Fibroblast of lung (primary cell): ENCODE measurements around the gene RIPPLY2. TPM values are rescaled to one million over a fixed set of nuclear protein-coding genes. Genes with fewer than 3 reads are reported as not detected.

ENCODE experiments used
- DNase-seq, 2 donors: peaks; one replicate each; pipeline versions ENCODE4 v3.0.0 to v3.0.0-alpha.2; 2010; ENCODE audit warnings: low read depth in 2 of 2
- H2AFZ ChIP-seq: 2 replicates; pipeline ENCODE4 v1.5.1; 2012; ENCODE audit warnings: low read length, control low read depth, inconsistent platforms
- H3K27ac ChIP-seq: 2 replicates; pipeline ENCODE4 v1.5.1; 2011; ENCODE audit warnings: low read length, control low read depth; ENCODE audit not compliant: insufficient read depth
- H3K27me3 ChIP-seq: 2 replicates; pipeline ENCODE4 v1.5.1; 2011; ENCODE audit warnings: mild to moderate bottlenecking, low read length; ENCODE audit not compliant: control insufficient read depth, insufficient read depth
- H3K36me3 ChIP-seq: 2 replicates; pipeline ENCODE4 v1.5.1; 2011; ENCODE audit warnings: low read length; ENCODE audit not compliant: control insufficient read depth, insufficient read depth
- H3K4me1 ChIP-seq: 2 replicates; pipeline ENCODE4 v1.5.1; 2011; ENCODE audit warnings: low read length; ENCODE audit not compliant: control insufficient read depth, insufficient read depth; ENCODE audit errors: extremely low read depth
- H3K4me2 ChIP-seq: 2 replicates; pipeline ENCODE4 v1.5.1; 2011; ENCODE audit warnings: low read length, control low read depth; ENCODE audit not compliant: insufficient read depth; ENCODE audit errors: extremely low read depth
- H3K4me3 ChIP-seq, 4 experiments: fragments of 200-600 bp in 1 of 4; sonication (generic) in 1 of 4; replicated peaks in 1 of 4; 2 replicates each; pipeline ENCODE4 v1.5.1; 2011 to 2016; ENCODE audit warnings: low read length in 4 of 4, low read depth in 3 of 4, mild to moderate bottlenecking in 3 of 4, control low read depth in 2 of 4, inconsistent platforms in 1 of 4, mixed read lengths in 1 of 4; ENCODE audit not compliant: insufficient read depth in 1 of 4; ENCODE audit errors: control extremely low read depth in 1 of 4
- H3K79me2 ChIP-seq: 2 replicates; pipeline ENCODE4 v1.5.1; 2012; ENCODE audit warnings: mild to moderate bottlenecking, low read length, inconsistent platforms; ENCODE audit not compliant: control insufficient read depth, insufficient read depth
- H3K9ac ChIP-seq: 2 replicates; pipeline ENCODE4 v1.5.1; 2011; ENCODE audit warnings: mild to moderate bottlenecking, low read length, control low read depth; ENCODE audit not compliant: insufficient read depth
- H3K9me3 ChIP-seq: 2 replicates; pipeline ENCODE4 v1.5.1; 2012; ENCODE audit warnings: low read depth, low read length; ENCODE audit not compliant: control insufficient read depth, insufficient read depth
- H4K20me1 ChIP-seq: 2 replicates; pipeline ENCODE4 v1.5.1; 2011; ENCODE audit warnings: low read length; ENCODE audit not compliant: control insufficient read depth, insufficient read depth; ENCODE audit errors: extremely low read depth
- EZH2 ChIP-seq: IDR thresholded peaks from 2 replicates; pipeline ENCODE4 v1.5.1; 2012; ENCODE audit warnings: low read length, control low read depth, mild to moderate bottlenecking; ENCODE audit errors: missing control alignments
- polyA plus RNA-seq, 2 donors: library from polyadenylated mRNA; depleted of rRNA in 1 of 2; stranded (reverse) in 1 of 2; unstranded in 1 of 2; fragments of >200 nt; gene quantifications; 2 replicates each; pipeline ENCODE4 v1.2.1, GENCODE V29; 2011 to 2012; ENCODE audit warnings: missing spikeins in 1 of 2
- total RNA-seq: library from RNA; depleted of rRNA; stranded (reverse); fragments of >200 nt; gene quantifications from 2 replicates; pipeline ENCODE4 v1.2.1, GENCODE V29; 2014
- TF ChIP-seq, protein P1 (sequence below), 2 donors: IDR thresholded peaks in 1 of 2; conservative IDR thresholded peaks in 1 of 2; 1 replicate in 1 of 2; 2 replicates in 1 of 2; pipeline ENCODE4 v1.5.1; 2011 to 2012; ENCODE audit warnings: low read length in 2 of 2, control low read depth in 1 of 2, inconsistent platforms in 1 of 2, low read depth in 1 of 2, mild to moderate bottlenecking in 1 of 2

RIPPLY2 gene
- total and polyA plus RNA-seq, 2 donors (not counting 1 experiment from before 2014, with no cell fraction given), result not detected

DNA sequence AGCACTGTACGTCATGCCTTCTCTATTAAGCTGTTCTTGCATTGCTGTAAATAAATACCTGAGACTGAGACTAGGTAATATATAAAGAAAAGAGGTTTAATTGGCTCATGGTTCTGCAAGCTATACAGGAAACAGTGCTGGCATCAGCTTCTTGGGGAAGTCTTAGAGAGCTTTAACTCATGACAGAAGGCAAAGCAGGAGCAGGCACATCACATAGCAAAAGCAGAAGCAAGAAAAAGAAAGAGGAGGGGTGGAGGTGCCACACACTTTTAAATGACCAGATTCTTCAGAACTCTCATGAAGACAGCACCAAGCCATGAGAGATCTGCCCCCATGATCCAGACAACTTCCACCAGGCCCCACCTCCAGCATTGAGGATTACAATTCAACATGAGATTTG, 36.5 kb downstream of the RIPPLY2 start:
- no peak overlapping the region for H3K27ac ChIP-seq
- no peaks in the 10 kb centered on the region for H3K9me3 ChIP-seq
- H3K4me1 ChIP-seq, result no peaks in the 10 kb centered on the region
- H3K27me3 ChIP-seq, result no peaks in the 10 kb centered on the region
- H3K4me2 ChIP-seq, result no peak overlapping the region
- no peak for DNase-seq
- H3K4me3 ChIP-seq, result no peak overlapping the region
- no peaks in the 10 kb centered on the region for H3K36me3 ChIP-seq
- no peak overlapping the region for H3K9ac ChIP-seq
- no peaks in the 10 kb centered on the region for H3K79me2 ChIP-seq
- H4K20me1 ChIP-seq, result no peaks in the 10 kb centered on the region
- no peak overlapping the region for H2AFZ ChIP-seq
- no peak for TF ChIP-seq EZH2
- TF ChIP-seq, protein P1, sequence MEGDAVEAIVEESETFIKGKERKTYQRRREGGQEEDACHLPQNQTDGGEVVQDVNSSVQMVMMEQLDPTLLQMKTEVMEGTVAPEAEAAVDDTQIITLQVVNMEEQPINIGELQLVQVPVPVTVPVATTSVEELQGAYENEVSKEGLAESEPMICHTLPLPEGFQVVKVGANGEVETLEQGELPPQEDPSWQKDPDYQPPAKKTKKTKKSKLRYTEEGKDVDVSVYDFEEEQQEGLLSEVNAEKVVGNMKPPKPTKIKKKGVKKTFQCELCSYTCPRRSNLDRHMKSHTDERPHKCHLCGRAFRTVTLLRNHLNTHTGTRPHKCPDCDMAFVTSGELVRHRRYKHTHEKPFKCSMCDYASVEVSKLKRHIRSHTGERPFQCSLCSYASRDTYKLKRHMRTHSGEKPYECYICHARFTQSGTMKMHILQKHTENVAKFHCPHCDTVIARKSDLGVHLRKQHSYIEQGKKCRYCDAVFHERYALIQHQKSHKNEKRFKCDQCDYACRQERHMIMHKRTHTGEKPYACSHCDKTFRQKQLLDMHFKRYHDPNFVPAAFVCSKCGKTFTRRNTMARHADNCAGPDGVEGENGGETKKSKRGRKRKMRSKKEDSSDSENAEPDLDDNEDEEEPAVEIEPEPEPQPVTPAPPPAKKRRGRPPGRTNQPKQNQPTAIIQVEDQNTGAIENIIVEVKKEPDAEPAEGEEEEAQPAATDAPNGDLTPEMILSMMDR (conservative IDR thresholded peaks at IDR 0.05 in 1 of 2, IDR thresholded peaks at IDR 0.05 in 1 of 2; ENCODE audit: low read depth in 1 of 2, low read length in 2 of 2), result no peak

DNA sequence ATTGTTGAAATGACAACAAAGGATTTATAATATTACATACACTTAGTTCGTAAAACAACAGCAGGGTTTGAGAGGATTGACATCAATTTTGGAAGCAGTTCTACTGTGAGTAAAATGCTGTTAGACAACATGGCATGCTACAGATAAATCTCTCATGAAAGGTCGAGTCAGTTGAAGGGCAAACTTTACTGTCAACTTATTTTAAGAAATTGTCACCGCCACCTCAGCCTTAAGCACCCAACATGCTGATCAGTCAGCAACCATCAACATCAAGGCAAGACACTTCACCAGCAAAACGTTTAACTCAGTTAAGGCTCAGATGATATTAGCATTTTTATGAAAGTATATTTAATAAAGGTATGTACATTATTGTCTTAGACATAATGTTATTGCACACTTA, 37.4 kb downstream of the RIPPLY2 start:
- Histone ChIP-seq H3K9ac (no peak overlapping the region), H4K20me1 (no peaks in the 10 kb centered on the region)

DNA sequence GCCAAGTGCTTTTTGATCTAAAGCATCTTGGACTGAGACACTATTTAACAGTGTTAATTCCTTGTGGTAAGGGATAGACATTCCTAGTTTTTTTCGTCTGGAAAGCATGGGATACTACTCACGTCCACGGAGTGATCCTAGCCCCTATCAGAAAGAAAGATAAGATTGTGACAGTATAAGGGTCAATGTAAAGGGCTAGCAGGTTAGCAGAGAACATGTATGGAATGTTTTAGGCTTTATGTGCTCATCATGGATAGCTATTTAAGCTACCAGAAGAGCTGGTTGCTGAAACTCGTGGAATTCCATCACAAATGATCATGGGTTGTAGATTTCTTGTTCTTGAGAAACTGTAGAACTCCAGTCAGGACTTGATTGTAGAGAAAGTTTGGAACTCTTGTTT, 38.4 kb downstream of the RIPPLY2 start:
- Histone ChIP-seq H3K27me3 (no peaks in the 10 kb centered on the region), H3K4me1 (no peaks in the 10 kb centered on the region), H3K9me3 (no peaks in the 10 kb centered on the region), H2AFZ (no peak overlapping the region), H3K27ac (no peak overlapping the region), H3K4me2 (no peak overlapping the region), H3K4me3 (no peak overlapping the region), H3K79me2 (no peaks in the 10 kb centered on the region), H3K36me3 (no peaks in the 10 kb centered on the region), H3K9ac (no peak overlapping the region), H4K20me1 (no peaks in the 10 kb centered on the region)
- TF ChIP-seq, protein P1 (conservative IDR thresholded peaks at IDR 0.05 in 1 of 2, IDR thresholded peaks at IDR 0.05 in 1 of 2; ENCODE audit: low read depth in 1 of 2, low read length in 2 of 2), result no peak
- TF ChIP-seq EZH2, result no peak
- DNase-seq, result no peak

More for the DNA sequence above, 37.4 kb downstream of the RIPPLY2 start:
- no peak overlapping the region for H3K27ac ChIP-seq
- H3K79me2 ChIP-seq, result no peaks in the 10 kb centered on the region
- DNase-seq, result no peak
- H3K4me1 ChIP-seq, result no peaks in the 10 kb centered on the region
- H3K36me3 ChIP-seq, result no peaks in the 10 kb centered on the region
- H3K4me3 ChIP-seq, result no peak overlapping the region
- no peaks in the 10 kb centered on the region for H3K9me3 ChIP-seq
- TF ChIP-seq EZH2, result no peak
- TF ChIP-seq, protein P1 (conservative IDR thresholded peaks at IDR 0.05 in 1 of 2, IDR thresholded peaks at IDR 0.05 in 1 of 2; ENCODE audit: low read depth in 1 of 2, low read length in 2 of 2), result no peak
- no peaks in the 10 kb centered on the region for H3K27me3 ChIP-seq
- H2AFZ ChIP-seq, result no peak overlapping the region
- no peak overlapping the region for H3K4me2 ChIP-seq
